Measurements from ENCODE around the gene SEL1L. TPM values are rescaled to one million over a fixed set of nuclear protein-coding genes. Genes with fewer than 3 reads are reported as not detected.

Gene SEL1L
- total RNA-seq, 2 donors from 2014 or later = 91.2 to 121 TPM

DNA sequence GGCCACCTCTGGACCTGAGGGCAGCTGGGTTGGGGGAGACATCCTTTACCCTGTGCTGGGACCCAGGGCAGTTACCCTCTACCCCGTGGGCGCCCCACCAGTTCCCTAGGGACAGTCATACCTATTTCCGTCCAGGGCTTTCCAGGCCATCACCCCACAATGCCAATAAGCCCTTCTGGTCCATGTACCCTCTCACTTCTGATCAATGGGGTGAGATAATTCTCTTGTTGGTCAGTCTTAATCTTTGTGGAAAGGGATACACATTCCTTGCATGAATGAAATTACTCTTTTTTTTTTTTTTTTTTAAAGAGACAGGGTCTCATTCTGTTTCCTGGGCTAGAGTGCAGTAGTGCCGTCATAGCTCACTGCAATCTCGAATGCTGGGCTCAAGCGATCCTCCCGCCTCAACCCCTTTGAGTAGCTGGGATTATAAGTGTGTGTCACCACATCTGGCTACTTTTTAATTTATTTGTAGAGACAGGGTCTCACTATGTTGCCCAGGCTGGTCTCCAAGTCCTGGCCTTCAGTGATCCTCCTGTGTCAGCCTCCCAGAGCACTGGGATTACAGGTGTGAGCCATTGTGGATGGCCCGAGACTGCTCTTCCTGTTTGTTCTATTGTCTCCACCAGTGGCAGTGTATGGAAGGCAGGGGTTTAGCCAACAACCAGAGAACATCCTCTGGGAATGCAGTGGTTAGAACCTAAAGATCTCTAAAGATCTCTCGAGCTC, 87.2 kb downstream of the SEL1L start:
- Histone ChIP-seq H3K9me3 (no peaks in the 10 kb centered on the region), H3K4me1 (no peaks in the 10 kb centered on the region), H3K9ac (ENCODE audit: low read depth in 2 of 2, low read length in 2 of 2) (no peak overlapping the region), H3K4me3 (no peak overlapping the region), H3K27me3 (no peaks in the 10 kb centered on the region), H3K36me3 (no peaks in the 10 kb centered on the region), H3K27ac (no peak overlapping the region)
- intact Hi-C loops (cut with DNase I) = no loop called here
- TF ChIP-seq, protein P1, sequence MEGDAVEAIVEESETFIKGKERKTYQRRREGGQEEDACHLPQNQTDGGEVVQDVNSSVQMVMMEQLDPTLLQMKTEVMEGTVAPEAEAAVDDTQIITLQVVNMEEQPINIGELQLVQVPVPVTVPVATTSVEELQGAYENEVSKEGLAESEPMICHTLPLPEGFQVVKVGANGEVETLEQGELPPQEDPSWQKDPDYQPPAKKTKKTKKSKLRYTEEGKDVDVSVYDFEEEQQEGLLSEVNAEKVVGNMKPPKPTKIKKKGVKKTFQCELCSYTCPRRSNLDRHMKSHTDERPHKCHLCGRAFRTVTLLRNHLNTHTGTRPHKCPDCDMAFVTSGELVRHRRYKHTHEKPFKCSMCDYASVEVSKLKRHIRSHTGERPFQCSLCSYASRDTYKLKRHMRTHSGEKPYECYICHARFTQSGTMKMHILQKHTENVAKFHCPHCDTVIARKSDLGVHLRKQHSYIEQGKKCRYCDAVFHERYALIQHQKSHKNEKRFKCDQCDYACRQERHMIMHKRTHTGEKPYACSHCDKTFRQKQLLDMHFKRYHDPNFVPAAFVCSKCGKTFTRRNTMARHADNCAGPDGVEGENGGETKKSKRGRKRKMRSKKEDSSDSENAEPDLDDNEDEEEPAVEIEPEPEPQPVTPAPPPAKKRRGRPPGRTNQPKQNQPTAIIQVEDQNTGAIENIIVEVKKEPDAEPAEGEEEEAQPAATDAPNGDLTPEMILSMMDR (IDR thresholded peaks at IDR 0.05) = no peak
- DNase-seq = no peak

DNA sequence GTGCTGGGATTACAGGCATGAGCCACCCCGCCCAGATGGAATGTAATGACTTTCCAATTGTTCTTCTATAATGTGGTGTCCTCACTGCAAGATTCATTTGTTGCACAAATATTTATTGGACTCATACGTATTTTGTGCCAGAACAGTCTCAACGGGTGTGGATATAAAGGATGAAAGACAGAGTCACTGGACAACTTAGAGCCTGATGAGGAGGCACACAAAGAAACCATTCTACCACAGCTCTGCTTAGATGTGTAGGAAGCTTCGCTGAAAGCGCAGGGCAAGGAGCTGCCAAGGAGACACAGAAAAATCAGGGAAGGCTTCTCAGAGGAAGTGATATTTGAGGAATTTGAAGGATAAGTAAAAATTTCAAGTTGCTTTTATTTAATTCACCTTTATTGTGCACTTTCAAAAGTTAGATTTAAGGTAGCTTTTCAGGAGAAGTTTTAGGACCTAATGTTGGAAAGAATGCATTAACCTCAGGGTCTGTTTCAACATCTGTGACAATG, 92.0 kb downstream of the SEL1L start:
- no peaks in the 10 kb centered on the region for H3K9me3 ChIP-seq
- H3K4me1 ChIP-seq = peaks cover 3% of the 10 kb centered on the region
- TF ChIP-seq, protein P1 (IDR thresholded peaks at IDR 0.05) = no peak
- peaks cover 5% of the 10 kb centered on the region for H3K27me3 ChIP-seq
- no peak overlapping the region for H3K9ac ChIP-seq (ENCODE audit: low read depth in 2 of 2, low read length in 2 of 2)
- H3K4me3 ChIP-seq = no peak overlapping the region
- no peak for DNase-seq
- H3K36me3 ChIP-seq = no peaks in the 10 kb centered on the region
- H3K27ac ChIP-seq = no peak overlapping the region
- intact Hi-C loops (cut with DNase I) = no loop called here

DNA sequence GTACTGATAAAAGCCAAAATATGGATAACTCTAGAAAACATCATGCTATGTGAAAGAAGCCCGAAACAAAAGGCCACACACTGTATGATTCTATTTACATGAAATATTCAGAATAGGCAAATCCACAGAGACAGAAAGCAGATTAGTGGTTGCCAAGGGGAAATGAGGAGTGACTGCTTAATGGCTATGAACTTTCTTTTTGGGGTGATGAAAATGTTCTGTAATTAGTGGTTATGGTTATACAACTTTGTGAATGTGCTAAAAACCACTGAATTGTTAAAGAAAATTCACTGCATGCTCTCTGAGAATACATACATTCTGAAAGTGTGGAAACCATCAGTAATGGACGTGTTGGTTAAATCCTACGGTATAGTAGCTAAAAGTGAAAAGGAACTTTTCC, 93.6 kb downstream of the SEL1L start:
- TF ChIP-seq, protein P1 (IDR thresholded peaks at IDR 0.05) = no peak
- no peak overlapping the region for H3K4me3 ChIP-seq
- H3K4me1 ChIP-seq = peaks cover 3% of the 10 kb centered on the region
- intact Hi-C loops (cut with DNase I) = no loop called here
- no peaks in the 10 kb centered on the region for H3K36me3 ChIP-seq
- H3K9ac ChIP-seq (ENCODE audit: low read depth in 2 of 2, low read length in 2 of 2) = no peak overlapping the region
- no peak overlapping the region for H3K27ac ChIP-seq
- DNase-seq = no peak
- peaks cover 12% of the 10 kb centered on the region for H3K27me3 ChIP-seq
- no peaks in the 10 kb centered on the region for H3K9me3 ChIP-seq

DNA sequence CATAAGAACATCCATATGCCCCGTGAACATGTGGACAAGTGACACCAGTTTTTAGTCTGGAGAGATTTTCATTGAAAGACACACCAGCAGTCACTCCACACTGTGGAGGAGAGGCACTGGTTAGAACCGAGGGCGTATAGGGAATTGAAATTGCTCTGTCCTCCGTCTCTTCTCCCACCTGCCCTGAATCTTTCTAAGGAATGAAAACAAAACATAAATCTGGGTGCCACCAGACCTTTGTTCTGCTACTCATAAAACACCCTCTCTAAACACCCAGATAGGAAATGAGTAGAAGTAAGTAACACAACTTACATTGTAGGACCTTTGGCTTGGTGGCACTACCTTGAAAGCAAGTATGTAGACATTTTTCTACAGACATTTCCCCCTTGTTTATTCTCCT, 96.4 kb downstream of the SEL1L start:
- Histone ChIP-seq H3K36me3 (no peaks in the 10 kb centered on the region), H3K9ac (ENCODE audit: low read depth in 2 of 2, low read length in 2 of 2) (no peak overlapping the region), H3K27ac (no peak overlapping the region), H3K9me3 (no peaks in the 10 kb centered on the region), H3K4me3 (no peak overlapping the region), H3K4me1 (peaks cover 3% of the 10 kb centered on the region), H3K27me3 (peaks cover 16% of the 10 kb centered on the region)
- no peak for DNase-seq
- TF ChIP-seq, protein P1 (IDR thresholded peaks at IDR 0.05) = no peak
- intact Hi-C loops (cut with DNase I) = no loop called here

DNA sequence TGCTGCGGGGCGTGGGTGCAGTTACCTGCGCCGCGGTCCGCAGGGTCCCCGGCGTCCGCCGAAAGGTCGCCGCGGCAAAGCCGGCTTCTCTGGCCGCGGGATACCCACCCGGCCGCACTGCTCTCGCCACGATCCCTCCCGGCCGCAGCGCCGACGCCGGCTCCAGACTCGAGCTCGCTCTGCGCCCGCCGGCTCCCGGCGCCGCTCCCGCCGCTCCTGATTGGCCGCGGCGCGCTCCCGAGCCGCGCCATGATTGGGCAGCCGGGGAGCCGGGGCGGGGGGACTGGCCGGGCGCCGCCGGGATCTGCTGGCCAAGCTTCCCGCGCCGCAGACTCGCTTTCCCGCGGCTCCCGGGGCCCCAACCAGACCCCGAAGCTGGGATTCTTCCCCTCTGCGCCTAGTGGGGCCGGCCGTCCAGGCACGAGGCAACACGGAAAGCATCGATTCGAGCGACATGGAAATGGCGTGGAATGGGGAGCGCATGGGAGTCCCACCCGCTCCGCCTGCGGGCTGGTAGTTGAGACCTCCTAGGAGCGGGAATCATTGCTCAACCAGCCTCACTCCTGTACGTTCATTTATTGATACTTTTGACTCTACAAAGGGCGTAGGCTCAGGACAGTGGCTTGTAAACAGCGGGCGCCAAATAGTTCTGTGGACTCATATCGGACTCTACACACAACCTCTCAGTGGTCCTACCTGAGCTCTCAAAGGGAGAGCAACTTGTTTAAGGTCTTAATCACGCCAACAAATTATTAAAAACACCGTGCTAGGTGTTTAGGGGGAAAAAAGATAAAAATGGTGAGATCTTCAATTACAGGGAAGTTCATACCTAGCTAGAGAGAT, 97.1 kb downstream of the SEL1L start:
- TF ChIP-seq, protein P1 (IDR thresholded peaks at IDR 0.05) = no peak
- Histone ChIP-seq H3K36me3 (no peaks in the 10 kb centered on the region), H3K9ac (ENCODE audit: low read depth in 2 of 2, low read length in 2 of 2) (peak overlapping the region in 1 of 2 donors; percentile 66), H3K9me3 (no peaks in the 10 kb centered on the region), H3K4me3 (peak overlapping the region; percentile 56), H3K27ac (no peak overlapping the region), H3K4me1 (peaks cover 3% of the 10 kb centered on the region), H3K27me3 (peaks cover 16% of the 10 kb centered on the region)
- intact Hi-C loops (cut with DNase I) = no loop called here
- DNase-seq = peak; percentile 77

Measured in colonic mucosa (tissue), 4 donors.